Esophagus muscularis mucosa (tissue), 4 donors: ENCODE results near the gene C12orf75. TPM values are rescaled to one million over a fixed set of nuclear protein-coding genes. Genes with fewer than 3 reads are reported as not detected.
A peak's percentile ranks its signal among the peaks of the same experiment; 100 is the strongest.

Experiments
- DNase-seq: peaks from one replicate; pipeline ENCODE4 v3.0.0-alpha.2; 2017; ENCODE audit errors: extremely low spot score
- H3K27ac ChIP-seq, 4 donors: fragments of 200-600 bp; sonication (generic); replicated peaks in 1 of 4; 1 replicate in 3 of 4; 2 replicates in 1 of 4; pipeline ENCODE4 v1.5.1; 2016 to 2019; ENCODE audit warnings: mild to moderate bottlenecking in 1 of 4
- H3K27me3 ChIP-seq, 4 donors: fragments of 200-600 bp; sonication (generic); one replicate each; pipeline versions ENCODE4 v1.5.1 to v1.6.0; 2016 to 2019
- H3K36me3 ChIP-seq, 4 donors: fragments of 200-600 bp; sonication (generic); one replicate each; pipeline ENCODE4 v1.5.1; 2016 to 2019
- H3K4me1 ChIP-seq, 4 donors: fragments of 200-600 bp; sonication (generic); one replicate each; pipeline ENCODE4 v1.5.1; 2016 to 2019
- H3K4me3 ChIP-seq, 4 donors: fragments of 200-600 bp; sonication (generic); 1 replicate in 2 of 4; 2 replicates in 2 of 4; pipeline ENCODE4 v1.5.1; 2016 to 2019; ENCODE audit warnings: mild to moderate bottlenecking in 4 of 4, moderate library complexity in 1 of 4
- H3K9me3 ChIP-seq, 4 donors: fragments of 200-600 bp; sonication (generic); 1 replicate in 3 of 4; 2 replicates in 1 of 4; pipeline ENCODE4 v1.5.1; 2016 to 2019
- EP300 ChIP-seq: sonication (generic); formaldehyde crosslinking; IDR thresholded peaks from one replicate; pipeline ENCODE4 v1.6.1; 2017; ENCODE audit warnings: antibody characterized with exemption
- POLR2A ChIP-seq: fragments of 450-650 bp; IDR thresholded peaks from one replicate; pipeline ENCODE4 v1.6.1; 2017; ENCODE audit warnings: antibody characterized with exemption, moderate library complexity, mild to moderate bottlenecking, low read depth
- POLR2AphosphoS5 ChIP-seq, 2 donors: sonication (generic); formaldehyde crosslinking; IDR thresholded peaks; one replicate each; pipeline ENCODE4 v1.6.1; 2017; ENCODE audit warnings: antibody characterized with exemption in 2 of 2
- WGBS: methylation state at CpG from one replicate; pipeline ENCODE4 v1.1.5; 2018; 5-methylcytosine and 5-hydroxymethylcytosine counted together
- intact Hi-C: fragments of 100-400 bp; cut with DNase I; formaldehyde crosslinking; loops from one replicate; pipeline ENCODE4 v1.15.1; 2023
- total RNA-seq, 4 donors: library from RNA; depleted of rRNA; stranded (reverse); fragments of >200 nt; gene quantifications; one replicate each; pipeline versions ENCODE4 v1.1.0 to v1.2.1, GENCODE V29; 2016
- TF ChIP-seq, protein P1 (sequence below), 3 experiments: fragments of 200-600 bp in 2 of 3; fragments of 450-650 bp in 1 of 3; sonication (generic) in 2 of 3; IDR thresholded peaks; one replicate each; pipeline ENCODE4 v1.5.1; 2017 to 2019; ENCODE audit warnings: antibody characterized with exemption in 3 of 3, mild to moderate bottlenecking in 2 of 3, moderate library complexity in 1 of 3

The C12orf75 gene
- total RNA-seq, 4 donors from 2014 or later: 0.83 to 3.1 (median 2.8) TPM

DNA sequence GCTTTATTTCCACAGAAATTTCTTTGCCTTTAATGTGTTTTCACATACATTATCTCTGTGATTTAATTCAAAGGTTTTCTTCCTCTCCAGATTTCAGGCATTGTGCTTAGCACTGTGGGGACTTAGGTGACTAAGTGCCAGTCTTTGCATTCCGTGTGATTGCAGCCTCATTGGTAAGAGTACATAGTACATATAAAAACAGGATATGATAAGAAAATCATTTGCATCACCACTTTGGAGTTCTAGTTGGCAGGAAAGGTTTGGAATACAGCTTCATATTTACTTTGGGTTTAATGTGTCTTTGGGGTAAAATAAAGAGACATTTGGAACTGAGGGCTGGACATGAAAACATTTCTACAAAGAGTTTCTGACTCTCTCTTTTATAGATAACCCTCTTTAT is 37.8 kb upstream of the C12orf75 start:
- intact Hi-C loops: no loop called here
- DNase-seq: peak; percentile 3
- WGBS: 86% methylated on average over 1 of the region's 1 CpG
- Histone ChIP-seq H3K4me3 (no peak overlapping the region), H3K4me1 (no peaks in the 10 kb centered on the region), H3K9me3 (no peaks in the 10 kb centered on the region), H3K27me3 (no peaks in the 10 kb centered on the region), H3K36me3 (no peaks in the 10 kb centered on the region), H3K27ac (no peak overlapping the region)
- TF ChIP-seq POLR2A: no peak
- no peak for TF ChIP-seq EP300
- TF ChIP-seq, protein P1, sequence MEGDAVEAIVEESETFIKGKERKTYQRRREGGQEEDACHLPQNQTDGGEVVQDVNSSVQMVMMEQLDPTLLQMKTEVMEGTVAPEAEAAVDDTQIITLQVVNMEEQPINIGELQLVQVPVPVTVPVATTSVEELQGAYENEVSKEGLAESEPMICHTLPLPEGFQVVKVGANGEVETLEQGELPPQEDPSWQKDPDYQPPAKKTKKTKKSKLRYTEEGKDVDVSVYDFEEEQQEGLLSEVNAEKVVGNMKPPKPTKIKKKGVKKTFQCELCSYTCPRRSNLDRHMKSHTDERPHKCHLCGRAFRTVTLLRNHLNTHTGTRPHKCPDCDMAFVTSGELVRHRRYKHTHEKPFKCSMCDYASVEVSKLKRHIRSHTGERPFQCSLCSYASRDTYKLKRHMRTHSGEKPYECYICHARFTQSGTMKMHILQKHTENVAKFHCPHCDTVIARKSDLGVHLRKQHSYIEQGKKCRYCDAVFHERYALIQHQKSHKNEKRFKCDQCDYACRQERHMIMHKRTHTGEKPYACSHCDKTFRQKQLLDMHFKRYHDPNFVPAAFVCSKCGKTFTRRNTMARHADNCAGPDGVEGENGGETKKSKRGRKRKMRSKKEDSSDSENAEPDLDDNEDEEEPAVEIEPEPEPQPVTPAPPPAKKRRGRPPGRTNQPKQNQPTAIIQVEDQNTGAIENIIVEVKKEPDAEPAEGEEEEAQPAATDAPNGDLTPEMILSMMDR (IDR thresholded peaks at IDR 0.05): no peak
- TF ChIP-seq POLR2AphosphoS5 (IDR thresholded peaks at IDR 0.05): no peak

DNA sequence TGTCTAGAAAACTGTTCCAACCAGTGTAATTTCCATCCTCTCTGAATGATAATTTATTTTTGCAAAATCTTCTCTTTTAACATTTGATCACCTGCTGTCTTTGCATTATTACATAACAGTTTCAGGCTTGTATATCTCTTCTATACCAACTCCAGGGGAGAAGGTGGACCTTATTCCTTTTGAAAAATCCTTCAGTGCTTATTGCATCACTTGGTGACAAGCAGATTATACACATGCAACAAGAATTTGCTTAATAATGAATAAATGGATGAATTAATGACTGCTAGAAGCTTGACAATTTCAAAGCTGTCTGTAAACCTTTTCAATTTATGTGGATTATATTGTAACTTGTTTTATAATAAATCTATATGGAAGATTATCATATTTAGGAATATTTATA is 37.3 kb upstream of the C12orf75 start:
- H3K4me1 ChIP-seq: no peaks in the 10 kb centered on the region
- no peaks in the 10 kb centered on the region for H3K36me3 ChIP-seq
- no peaks in the 10 kb centered on the region for H3K27me3 ChIP-seq
- no peak overlapping the region for H3K27ac ChIP-seq
- H3K9me3 ChIP-seq: no peaks in the 10 kb centered on the region
- intact Hi-C loops: no loop called here
- TF ChIP-seq POLR2AphosphoS5 (IDR thresholded peaks at IDR 0.05): no peak
- TF ChIP-seq POLR2A: no peak
- TF ChIP-seq, protein P1 (IDR thresholded peaks at IDR 0.05): no peak
- TF ChIP-seq EP300: no peak
- H3K4me3 ChIP-seq: no peak overlapping the region
- DNase-seq: no peak

- no peaks in the 10 kb centered on the region for H3K27me3 ChIP-seq
- H3K4me3 ChIP-seq: no peak overlapping the region
- TF ChIP-seq EP300 (no peak), POLR2AphosphoS5 (IDR thresholded peaks at IDR 0.05) (no peak), POLR2A (no peak)
- TF ChIP-seq, protein P1 (IDR thresholded peaks at IDR 0.05): no peak
- H3K9me3 ChIP-seq: no peaks in the 10 kb centered on the region
- no peak overlapping the region for H3K27ac ChIP-seq
- DNase-seq: peak; percentile 34
- intact Hi-C loops: no loop called here
- 88% methylated on average over 2 of the region's 2 CpGs for WGBS
- no peaks in the 10 kb centered on the region for H3K36me3 ChIP-seq
- no peaks in the 10 kb centered on the region for H3K4me1 ChIP-seq
These were observed 36.3 kb upstream of the C12orf75 start for GRCh38 chr12:105294161-105294560.

DNA sequence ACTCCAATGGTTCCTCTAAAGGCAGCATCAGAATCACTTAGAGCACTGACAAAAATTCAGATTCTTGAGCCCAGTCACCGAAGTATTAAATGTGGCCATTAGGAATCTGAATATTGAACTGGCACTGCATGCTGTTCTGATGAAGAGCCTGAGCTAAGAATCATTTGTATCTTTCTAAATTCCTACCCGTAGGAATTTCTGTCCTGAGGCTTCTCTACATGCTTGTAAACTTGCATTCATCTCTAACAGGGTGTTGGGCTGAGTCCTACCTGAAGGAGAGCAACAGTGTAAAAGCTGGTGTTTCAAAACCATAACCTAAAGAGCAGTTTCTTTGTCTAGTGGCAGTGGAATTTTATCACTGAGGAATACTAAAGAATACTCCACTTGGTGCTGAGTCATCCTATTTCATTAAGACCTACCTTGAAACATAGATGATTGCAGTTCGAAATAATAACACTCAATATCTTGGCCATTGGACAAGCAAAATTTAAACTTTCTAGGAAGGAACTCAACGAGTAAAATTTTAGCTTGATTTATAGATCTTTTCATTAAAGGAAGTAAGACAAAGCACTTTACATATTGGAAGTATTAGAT is 35.5 kb upstream of the C12orf75 start:
- 77% methylated on average over 4 of the region's 4 CpGs for whole genome bisulfite sequencing
- Histone ChIP-seq H3K36me3 (no peaks in the 10 kb centered on the region), H3K4me1 (no peaks in the 10 kb centered on the region), H3K4me3 (no peak overlapping the region), H3K27ac (no peak overlapping the region), H3K9me3 (no peaks in the 10 kb centered on the region), H3K27me3 (no peaks in the 10 kb centered on the region)
- no peak for TF ChIP-seq EP300
- no peak for TF ChIP-seq POLR2AphosphoS5 (IDR thresholded peaks at IDR 0.05)
- TF ChIP-seq, protein P1 (IDR thresholded peaks at IDR 0.05): no peak
- no peak for TF ChIP-seq POLR2A
- no peak for DNase-seq
- intact Hi-C loops: no loop called here
